GM23338 (cell line): ENCODE measurements around the gene LITAF.

Source experiments
- TF ChIP-seq, protein P1 (sequence below), 2 experiments: fragments of 200-600 bp in 1 of 2; sonication (generic) in 1 of 2; conservative IDR thresholded peaks; 2 replicates each; pipeline versions ENCODE4 v1.5.1 to v1.6.1; 2016 to 2017; ENCODE audit warnings: antibody characterized with exemption in 2 of 2, low read depth in 2 of 2, mild to moderate bottlenecking in 2 of 2, moderate library complexity in 1 of 2
- TF ChIP-seq, protein P2 (sequence below): IDR thresholded peaks from one replicate; pipeline ENCODE4 v1.6.1; 2018; ENCODE audit warnings: antibody characterized with exemption; ENCODE audit not compliant: unreplicated experiment

DNA sequence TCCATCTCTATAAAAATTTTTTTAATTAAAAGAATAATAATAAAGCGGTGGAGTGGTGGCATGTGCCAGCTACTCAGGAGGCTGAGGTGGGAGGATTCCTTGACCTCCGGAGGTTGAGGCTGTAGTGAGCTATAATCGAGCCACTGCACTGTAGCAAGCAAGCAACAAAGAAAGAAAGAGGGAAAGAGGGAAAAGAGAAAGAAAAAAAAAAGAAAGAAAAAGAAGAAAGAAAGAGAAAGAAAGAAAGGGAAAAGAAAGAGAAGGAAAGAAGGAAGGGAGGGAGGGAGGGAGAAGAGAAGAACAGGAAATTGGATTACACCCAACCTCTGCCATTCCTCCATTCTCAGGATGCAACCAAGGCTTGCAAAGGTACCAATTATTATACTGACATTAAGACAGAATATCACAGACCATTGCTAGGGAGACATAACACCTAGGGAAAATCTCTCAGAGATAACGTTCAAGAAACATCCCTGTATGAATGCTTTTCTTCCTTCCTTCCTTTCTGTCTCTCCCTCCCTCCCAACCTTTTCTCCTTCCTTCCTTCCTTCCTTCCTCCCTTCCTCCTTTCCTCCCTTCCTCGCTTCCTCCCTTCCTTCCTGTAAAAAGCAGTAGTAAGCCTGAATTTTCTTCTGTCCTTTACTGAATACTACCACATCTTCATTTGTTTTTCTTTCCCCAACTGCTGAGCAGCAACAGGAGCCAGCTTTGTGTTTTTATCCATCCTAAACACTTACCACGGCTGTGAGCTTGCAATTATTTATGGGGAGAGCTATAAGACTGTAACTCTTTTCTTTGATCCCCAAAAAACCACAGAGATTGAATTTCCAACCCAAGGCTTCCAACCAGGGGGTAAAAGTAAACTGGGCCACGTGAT lies 1.8 kb upstream of the LITAF start:
- TF ChIP-seq, protein P1, sequence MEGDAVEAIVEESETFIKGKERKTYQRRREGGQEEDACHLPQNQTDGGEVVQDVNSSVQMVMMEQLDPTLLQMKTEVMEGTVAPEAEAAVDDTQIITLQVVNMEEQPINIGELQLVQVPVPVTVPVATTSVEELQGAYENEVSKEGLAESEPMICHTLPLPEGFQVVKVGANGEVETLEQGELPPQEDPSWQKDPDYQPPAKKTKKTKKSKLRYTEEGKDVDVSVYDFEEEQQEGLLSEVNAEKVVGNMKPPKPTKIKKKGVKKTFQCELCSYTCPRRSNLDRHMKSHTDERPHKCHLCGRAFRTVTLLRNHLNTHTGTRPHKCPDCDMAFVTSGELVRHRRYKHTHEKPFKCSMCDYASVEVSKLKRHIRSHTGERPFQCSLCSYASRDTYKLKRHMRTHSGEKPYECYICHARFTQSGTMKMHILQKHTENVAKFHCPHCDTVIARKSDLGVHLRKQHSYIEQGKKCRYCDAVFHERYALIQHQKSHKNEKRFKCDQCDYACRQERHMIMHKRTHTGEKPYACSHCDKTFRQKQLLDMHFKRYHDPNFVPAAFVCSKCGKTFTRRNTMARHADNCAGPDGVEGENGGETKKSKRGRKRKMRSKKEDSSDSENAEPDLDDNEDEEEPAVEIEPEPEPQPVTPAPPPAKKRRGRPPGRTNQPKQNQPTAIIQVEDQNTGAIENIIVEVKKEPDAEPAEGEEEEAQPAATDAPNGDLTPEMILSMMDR (conservative IDR thresholded peaks at IDR 0.05; ENCODE audit: low read depth in 2 of 2), result no peak
- TF ChIP-seq, protein P2, sequence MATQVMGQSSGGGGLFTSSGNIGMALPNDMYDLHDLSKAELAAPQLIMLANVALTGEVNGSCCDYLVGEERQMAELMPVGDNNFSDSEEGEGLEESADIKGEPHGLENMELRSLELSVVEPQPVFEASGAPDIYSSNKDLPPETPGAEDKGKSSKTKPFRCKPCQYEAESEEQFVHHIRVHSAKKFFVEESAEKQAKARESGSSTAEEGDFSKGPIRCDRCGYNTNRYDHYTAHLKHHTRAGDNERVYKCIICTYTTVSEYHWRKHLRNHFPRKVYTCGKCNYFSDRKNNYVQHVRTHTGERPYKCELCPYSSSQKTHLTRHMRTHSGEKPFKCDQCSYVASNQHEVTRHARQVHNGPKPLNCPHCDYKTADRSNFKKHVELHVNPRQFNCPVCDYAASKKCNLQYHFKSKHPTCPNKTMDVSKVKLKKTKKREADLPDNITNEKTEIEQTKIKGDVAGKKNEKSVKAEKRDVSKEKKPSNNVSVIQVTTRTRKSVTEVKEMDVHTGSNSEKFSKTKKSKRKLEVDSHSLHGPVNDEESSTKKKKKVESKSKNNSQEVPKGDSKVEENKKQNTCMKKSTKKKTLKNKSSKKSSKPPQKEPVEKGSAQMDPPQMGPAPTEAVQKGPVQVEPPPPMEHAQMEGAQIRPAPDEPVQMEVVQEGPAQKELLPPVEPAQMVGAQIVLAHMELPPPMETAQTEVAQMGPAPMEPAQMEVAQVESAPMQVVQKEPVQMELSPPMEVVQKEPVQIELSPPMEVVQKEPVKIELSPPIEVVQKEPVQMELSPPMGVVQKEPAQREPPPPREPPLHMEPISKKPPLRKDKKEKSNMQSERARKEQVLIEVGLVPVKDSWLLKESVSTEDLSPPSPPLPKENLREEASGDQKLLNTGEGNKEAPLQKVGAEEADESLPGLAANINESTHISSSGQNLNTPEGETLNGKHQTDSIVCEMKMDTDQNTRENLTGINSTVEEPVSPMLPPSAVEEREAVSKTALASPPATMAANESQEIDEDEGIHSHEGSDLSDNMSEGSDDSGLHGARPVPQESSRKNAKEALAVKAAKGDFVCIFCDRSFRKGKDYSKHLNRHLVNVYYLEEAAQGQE, result no peak
